Measurements from ENCODE around the gene ERCC3.

DNA sequence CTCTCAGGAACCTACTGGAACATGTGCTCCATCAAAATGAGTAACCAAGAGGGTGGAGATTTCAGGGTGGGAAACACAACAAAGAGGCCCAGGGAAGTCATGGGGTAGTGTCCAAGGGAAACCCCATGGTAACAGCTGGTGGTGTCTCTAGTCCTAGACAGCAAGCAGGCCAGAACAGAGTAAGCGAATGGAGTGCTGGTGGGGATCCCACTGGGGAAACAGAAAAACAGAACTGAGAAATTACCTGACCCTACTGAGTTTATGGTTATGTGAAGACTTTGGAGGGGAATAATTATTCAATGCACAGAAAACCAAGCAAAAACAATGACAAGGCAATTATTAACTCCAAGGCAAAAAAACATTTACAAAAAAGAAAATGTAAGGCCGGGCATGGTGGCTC lies 16.9 kb downstream of the ERCC3 start:
- TF ChIP-seq, protein P1, sequence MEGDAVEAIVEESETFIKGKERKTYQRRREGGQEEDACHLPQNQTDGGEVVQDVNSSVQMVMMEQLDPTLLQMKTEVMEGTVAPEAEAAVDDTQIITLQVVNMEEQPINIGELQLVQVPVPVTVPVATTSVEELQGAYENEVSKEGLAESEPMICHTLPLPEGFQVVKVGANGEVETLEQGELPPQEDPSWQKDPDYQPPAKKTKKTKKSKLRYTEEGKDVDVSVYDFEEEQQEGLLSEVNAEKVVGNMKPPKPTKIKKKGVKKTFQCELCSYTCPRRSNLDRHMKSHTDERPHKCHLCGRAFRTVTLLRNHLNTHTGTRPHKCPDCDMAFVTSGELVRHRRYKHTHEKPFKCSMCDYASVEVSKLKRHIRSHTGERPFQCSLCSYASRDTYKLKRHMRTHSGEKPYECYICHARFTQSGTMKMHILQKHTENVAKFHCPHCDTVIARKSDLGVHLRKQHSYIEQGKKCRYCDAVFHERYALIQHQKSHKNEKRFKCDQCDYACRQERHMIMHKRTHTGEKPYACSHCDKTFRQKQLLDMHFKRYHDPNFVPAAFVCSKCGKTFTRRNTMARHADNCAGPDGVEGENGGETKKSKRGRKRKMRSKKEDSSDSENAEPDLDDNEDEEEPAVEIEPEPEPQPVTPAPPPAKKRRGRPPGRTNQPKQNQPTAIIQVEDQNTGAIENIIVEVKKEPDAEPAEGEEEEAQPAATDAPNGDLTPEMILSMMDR (IDR thresholded peaks at IDR 0.05; ENCODE audit: low read depth, low read length): no peak
- no peak for TF ChIP-seq EZH2phosphoT487 (IDR thresholded peaks at IDR 0.05; ENCODE audit: low read depth)

All from OCI-LY3 (cell line).